Heart right ventricle (tissue), 16 donors: ENCODE data around the gene ATP6V1C2. TPM values are rescaled to one million over a fixed set of nuclear protein-coding genes. Genes with fewer than 3 reads are reported as not detected.
"Not testable (repeated sequence)": the region's sequence is repeated elsewhere in the genome, so short reads cannot be mapped to it uniquely, and the experiment has no call there.

Experiments
- ATAC-seq, 8 donors: fragments of 200-7000 bp; cut with Tn5 transposase; one replicate each; pipeline ENCODE4 v1.9.1; 2020; ENCODE audit warnings: mild to moderate bottlenecking in 8 of 8, moderate library complexity in 8 of 8, moderate number of reproducible peaks in 1 of 8
- DNase-seq, 2 donors: peaks; one replicate each; pipeline ENCODE4 v3.0.0-alpha.2; 2020
- H3K27ac ChIP-seq, 10 donors: fragments of 200-600 bp; sonication (generic) in 2 of 10; one replicate each; pipeline versions ENCODE4 v1.5.0 to v1.8.0; 2020 to 2022; ENCODE audit warnings: mild to moderate bottlenecking in 3 of 10
- H3K27me3 ChIP-seq, 7 donors: fragments of 200-600 bp; one replicate each; pipeline ENCODE4 v1.8.0; 2021 to 2022; ENCODE audit warnings: mild to moderate bottlenecking in 2 of 7
- H3K36me3 ChIP-seq, 9 donors: fragments of 200-600 bp; sonication (generic) in 1 of 9; one replicate each; pipeline versions ENCODE4 v1.5.0 to v1.8.0; 2020 to 2022; ENCODE audit warnings: mild to moderate bottlenecking in 2 of 9
- H3K4me1 ChIP-seq, 9 donors: fragments of 200-600 bp; sonication (generic) in 1 of 9; one replicate each; pipeline versions ENCODE4 v1.5.0 to v1.8.0; 2020 to 2022; ENCODE audit warnings: mild to moderate bottlenecking in 4 of 9
- H3K4me3 ChIP-seq, 10 donors: fragments of 200-600 bp; sonication (generic) in 2 of 10; one replicate each; pipeline versions ENCODE4 v1.5.0 to v1.8.0; 2020 to 2022; ENCODE audit warnings: mild to moderate bottlenecking in 7 of 10, moderate library complexity in 2 of 10
- H3K9me3 ChIP-seq, 11 donors: fragments of 200-600 bp in 10 of 11; sonication (generic) in 2 of 11; one replicate each; pipeline versions ENCODE4 v1.5.0 to v1.8.0; 2013 to 2022; ENCODE audit warnings: mild to moderate bottlenecking in 2 of 11, control low read depth in 1 of 11, moderate library complexity in 1 of 11
- CTCF ChIP-seq, 9 donors: fragments of 200-600 bp; sonication (generic) in 2 of 9; IDR thresholded peaks; one replicate each; pipeline versions ENCODE4 v1.5.0 to v1.8.0; 2021 to 2022; ENCODE audit warnings: antibody characterized with exemption in 9 of 9, mild to moderate bottlenecking in 5 of 9, moderate library complexity in 1 of 9
- WGBS, 2 donors: extraction: QIAGEN DNeasy Blood & Tissue Kit; methylation state at CpG; one replicate each; pipeline ENCODE4 v1.1.7; 2013; ENCODE audit warnings: inconsistent platforms in 1 of 2; 5-methylcytosine and 5-hydroxymethylcytosine counted together
- intact Hi-C, 10 donors: fragments of 100-400 bp; cut with DNase I; formaldehyde crosslinking; loops; one replicate each; pipeline versions ENCODE4 v1.11.1 to v1.14.2; 2022
- polyA plus RNA-seq, 2 donors: library from polyadenylated mRNA; stranded (reverse); fragments of 200-250 nt; gene quantifications; one replicate each; pipeline ENCODE4 v1.2.3, GENCODE V29; 2013
- total RNA-seq, 10 donors: library from RNA; stranded (reverse); fragmentation: NEBNext Ultra II Directional in 3 of 10; extraction: Animal tissue kit (Norgen Biotek cat#: 25700) in 3 of 10; gene quantifications; one replicate each; pipeline versions ENCODE4 v1.2.1 to v1.2.4, GENCODE V29; 2021 to 2023
- donor health status: Arrhythmogenic right ventricular cardiomyopathy.
- donor health status: ischemic (EF 13 %, LVEDD 7.1; RV severe dilation, severe dysfunction).
- donor health status: healthy with polysubstance abuse.
- donor health status: DM: no; HTN: yes; CAD: no.
- donor health status: DM: no; HTN: no; CAD: no.
- donor health status: ischemic (EF 25% LVEDD 6.9; RV normal size, moderate dysfunction).
- donor health status: ischemic (EF 25% LVEDD 5.7; RV mildly dilated, moderate dysfunction).
- donor health status: healthy.
- donor health status: DM: yes; HTN: yes; CAD: no.
- donor health status: Ischemic cardiomyopathy.
- donor health status: ischemic (EF 35%, LVEDD 5.7; RV mildly dilated, moderate dysfunction).
- donor health status: nonischemic (EF 11% LVEDD 7.7; RV severe dilation, severe dysfunction).
- donor health status: DM: yes; HTN: yes; CAD: no.
- donor health status: PGD.
- donor health status: ischemic (EF 29% LVEDD 5.4; RV normal size, mild dysfunction).
- donor health status: nonischemic (EF 23%, LVEDD 6.1; RV moderate dilation, normal function).

ATP6V1C2 gene
- total and polyA plus RNA-seq, 12 donors, result 0.09 to 3.4 (median 0.72) TPM

GRCh38 chr2:10798783-10799182 lies 77.4 kb downstream of the ATP6V1C2 start:
- TF ChIP-seq CTCF (IDR thresholded peaks at IDR 0.05), result no peak
- Histone ChIP-seq H3K9me3 (no peaks in the 10 kb centered on the region), H3K27me3 (no peaks in the 10 kb centered on the region), H3K4me1 (peaks cover 0 to 16% (median 0%) of the 10 kb centered on the region in 9 donors), H3K36me3 (peaks cover 2 to 89% (median 21%) of the 10 kb centered on the region in 9 donors), H3K4me3 (no peak overlapping the region), H3K27ac (no peak overlapping the region)
- no peak for DNase-seq
- no peak for ATAC-seq
- WGBS, 2 donors, result 86 to 88% methylated on average over 8 of the region's 8 CpGs
- intact Hi-C loops, result no loop called here

- no peak for ATAC-seq
- intact Hi-C loops, result no loop called here
- Histone ChIP-seq H3K4me1 (peaks cover 0 to 13% (median 0%) of the 10 kb centered on the region in 9 donors), H3K27ac (no peak overlapping the region), H3K27me3 (no peaks in the 10 kb centered on the region), H3K9me3 (no peaks in the 10 kb centered on the region), H3K4me3 (no peak overlapping the region), H3K36me3 (peaks cover 0 to 76% (median 16%) of the 10 kb centered on the region in 9 donors)
- 94 to 96% methylated on average over 4 of the region's 4 CpGs for WGBS, 2 donors
- no peak for DNase-seq
- TF ChIP-seq CTCF (IDR thresholded peaks at IDR 0.05), result no peak
Observed at GRCh38 chr2:10800163-10800562, 78.7 kb downstream of the ATP6V1C2 start.

- H3K4me3 ChIP-seq, result no peak overlapping the region
- H3K36me3 ChIP-seq, result peaks cover 0 to 54% (median 7%) of the 10 kb centered on the region in 9 donors
- ATAC-seq (no peak), DNase-seq (no peak)
- no peaks in the 10 kb centered on the region for H3K9me3 ChIP-seq
- 78 to 82% methylated on average over 8 of the region's 8 CpGs for WGBS, 2 donors
- H3K4me1 ChIP-seq, result peaks cover 0 to 25% (median 3%) of the 10 kb centered on the region in 9 donors
- no peak overlapping the region for H3K27ac ChIP-seq
- TF ChIP-seq CTCF (IDR thresholded peaks at IDR 0.05), result no peak
- no peaks in the 10 kb centered on the region for H3K27me3 ChIP-seq
- intact Hi-C loops, result no loop called here
Observed at GRCh38 chr2:10802657-10803056, 81.2 kb downstream of the ATP6V1C2 start.

DNA sequence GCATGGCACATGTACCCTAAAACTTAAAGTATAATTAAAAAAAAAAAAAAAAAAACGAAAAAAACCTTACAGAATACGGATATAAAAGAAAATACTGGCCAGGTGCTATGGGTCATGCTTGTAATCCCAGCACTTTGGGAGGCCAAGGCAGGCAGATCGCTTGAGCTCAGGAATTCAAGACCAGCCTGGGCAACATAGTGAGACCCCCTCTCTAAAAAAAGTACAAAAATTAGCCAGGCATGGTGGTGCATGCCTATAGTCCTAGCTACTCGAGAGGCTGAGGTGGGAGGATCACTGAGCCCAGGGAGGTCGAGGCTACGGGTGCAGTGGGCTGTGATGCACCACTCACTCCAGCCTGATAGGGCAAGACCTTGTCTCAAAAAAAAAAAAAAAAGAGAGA lies 84.6 kb downstream of the ATP6V1C2 start:
- H3K4me3 ChIP-seq, H3K27ac ChIP-seq, intact Hi-C loops, H3K9me3 ChIP-seq, DNase-seq, ATAC-seq, H3K27me3 ChIP-seq: not testable (repeated sequence)
- peaks cover 3 to 56% (median 27%) of the 10 kb centered on the region in 9 donors for H3K4me1 ChIP-seq
- 90 to 91% methylated on average over 6 of the region's 6 CpGs for WGBS, 2 donors
- H3K36me3 ChIP-seq, result peaks cover 0 to 28% (median 7%) of the 10 kb centered on the region in 9 donors

GRCh38 chr2:10806543-10806942 lies 85.1 kb downstream of the ATP6V1C2 start:
- WGBS, 2 donors, result 66 to 85% methylated on average over 3 of the region's 3 CpGs
- Histone ChIP-seq H3K36me3 (peaks cover 0 to 23% (median 6%) of the 10 kb centered on the region in 9 donors), H3K9me3 (no peaks in the 10 kb centered on the region), H3K27ac (no peak overlapping the region), H3K4me1 (peaks cover 3 to 62% (median 32%) of the 10 kb centered on the region in 9 donors), H3K27me3 (no peaks in the 10 kb centered on the region), H3K4me3 (no peak overlapping the region)
- DNase-seq (no peak), ATAC-seq (no peak)
- TF ChIP-seq CTCF (IDR thresholded peaks at IDR 0.05), result no peak
- intact Hi-C loops, result no loop called here
